Measurements from ENCODE around the gene CELSR1. TPM values are rescaled to one million over a fixed set of nuclear protein-coding genes. Genes with fewer than 3 reads are reported as not detected.

The CELSR1 gene
- total and polyA plus RNA-seq, 2 of the 13 experiments (the other 11 are each of a cell fraction or from before 2014, with no cell fraction given): 0.78 to 1.8 TPM

- TF ChIP-seq ZNF362 (CRISPR knock-in tag; IDR thresholded peaks at IDR 0.05; ENCODE audit: borderline replicate concordance): no peak
- TF ChIP-seq, protein P1, sequence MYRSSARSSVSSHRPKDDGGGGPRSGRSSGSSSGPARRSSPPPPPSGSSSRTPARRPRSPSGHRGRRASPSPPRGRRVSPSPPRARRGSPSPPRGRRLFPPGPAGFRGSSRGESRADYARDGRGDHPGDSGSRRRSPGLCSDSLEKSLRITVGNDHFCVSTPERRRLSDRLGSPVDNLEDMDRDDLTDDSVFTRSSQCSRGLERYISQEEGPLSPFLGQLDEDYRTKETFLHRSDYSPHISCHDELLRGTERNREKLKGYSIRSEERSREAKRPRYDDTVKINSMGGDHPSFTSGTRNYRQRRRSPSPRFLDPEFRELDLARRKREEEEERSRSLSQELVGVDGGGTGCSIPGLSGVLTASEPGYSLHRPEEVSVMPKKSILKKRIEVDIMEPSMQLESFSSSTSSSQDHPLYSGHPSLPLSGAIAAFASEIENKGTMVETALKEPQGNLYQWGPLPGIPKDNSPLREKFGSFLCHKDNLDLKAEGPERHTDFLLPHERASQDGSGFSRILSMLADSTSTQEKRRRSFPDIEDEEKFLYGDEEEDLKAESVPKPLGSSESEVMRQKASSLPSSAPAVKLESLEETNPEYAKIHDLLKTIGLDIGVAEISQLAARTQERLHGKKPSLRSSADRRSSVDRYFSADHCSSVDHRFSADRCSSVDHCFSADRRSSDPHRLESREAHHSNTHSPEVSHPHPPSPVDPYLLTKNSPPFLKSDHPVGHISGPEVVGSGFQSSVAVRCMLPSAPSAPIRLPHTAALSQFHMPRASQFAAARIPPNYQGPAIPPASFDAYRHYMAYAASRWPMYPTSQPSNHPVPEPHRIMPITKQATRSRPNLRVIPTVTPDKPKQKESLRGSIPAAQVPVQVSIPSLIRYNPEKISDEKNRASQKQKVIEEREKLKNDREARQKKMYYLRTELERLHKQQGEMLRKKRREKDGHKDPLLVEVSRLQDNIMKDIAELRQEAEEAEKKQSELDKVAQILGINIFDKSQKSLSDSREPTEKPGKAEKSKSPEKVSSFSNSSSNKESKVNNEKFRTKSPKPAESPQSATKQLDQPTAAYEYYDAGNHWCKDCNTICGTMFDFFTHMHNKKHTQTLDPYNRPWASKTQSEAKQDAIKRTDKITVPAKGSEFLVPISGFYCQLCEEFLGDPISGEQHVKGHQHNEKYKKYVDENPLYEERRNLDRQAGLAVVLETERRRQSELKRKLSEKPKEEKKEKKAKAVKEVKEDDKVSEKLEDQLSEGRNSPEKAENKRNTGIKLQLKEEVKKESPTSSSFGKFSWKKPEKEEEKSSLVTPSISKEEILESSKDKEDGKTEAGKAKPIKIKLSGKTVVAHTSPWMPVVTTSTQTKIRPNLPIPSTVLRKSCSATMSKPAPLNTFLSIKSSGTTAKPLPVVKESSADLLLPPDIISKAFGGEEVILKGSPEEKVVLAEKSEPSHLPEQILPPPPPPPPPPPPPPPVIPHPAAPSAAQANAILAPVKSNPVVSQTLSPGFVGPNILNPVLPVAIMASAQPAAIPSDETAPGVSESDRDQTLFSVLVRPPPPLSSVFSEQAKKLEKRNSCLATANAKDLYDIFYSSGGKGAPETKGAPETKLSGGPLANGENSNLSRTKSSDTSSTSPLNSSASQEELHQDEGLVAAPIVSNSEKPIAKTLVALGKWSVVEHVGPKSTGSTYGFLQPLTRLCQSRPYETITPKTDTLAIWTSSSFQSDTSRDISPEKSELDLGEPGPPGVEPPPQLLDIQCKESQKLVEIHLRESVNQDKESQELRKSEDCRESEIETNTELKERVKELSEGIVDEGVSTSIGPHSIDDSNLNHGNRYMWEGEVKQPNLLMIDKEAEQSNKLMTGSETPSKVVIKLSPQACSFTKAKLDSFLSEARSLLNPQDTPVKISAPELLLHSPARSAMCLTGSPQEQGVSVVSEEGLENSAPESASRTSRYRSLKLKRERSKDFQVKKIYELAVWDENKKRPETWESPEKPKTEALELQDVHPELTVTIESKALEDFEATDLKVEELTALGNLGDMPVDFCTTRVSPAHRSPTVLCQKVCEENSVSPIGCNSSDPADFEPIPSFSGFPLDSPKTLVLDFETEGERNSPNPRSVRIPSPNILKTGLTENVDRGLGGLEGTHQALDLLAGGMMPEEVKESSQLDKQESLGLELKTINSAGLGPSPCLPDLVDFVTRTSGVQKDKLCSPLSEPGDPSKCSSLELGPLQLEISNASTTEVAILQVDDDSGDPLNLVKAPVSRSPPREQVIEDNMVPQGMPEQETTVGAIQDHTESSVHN (CRISPR knock-in tag; IDR thresholded peaks at IDR 0.05): no peak; the same call in 1 of the 2 replicates
- TF ChIP-seq GABPB1 (CRISPR knock-in tag; IDR thresholded peaks at IDR 0.05): no peak
- TF ChIP-seq ZNF749 (CRISPR knock-in tag; IDR thresholded peaks at IDR 0.05; ENCODE audit: borderline replicate concordance): 0 out of 2 replicates have a peak, but pooled peaks have one; percentile 4
- TF ChIP-seq TAF1 (CRISPR knock-in tag; IDR thresholded peaks at IDR 0.05): 0 out of 2 replicates have a peak, but pooled peaks have one; percentile 11
- TF ChIP-seq EEA1 (CRISPR knock-in tag; IDR thresholded peaks at IDR 0.05; ENCODE audit: borderline replicate concordance): 0 out of 2 replicates have a peak, but pooled peaks have one; percentile 9
- 0 out of 2 replicates have a peak, but pooled peaks have one; percentile 33 for TF ChIP-seq SPEN (CRISPR knock-in tag; IDR thresholded peaks at IDR 0.05; ENCODE audit: low read depth)
Measured at GRCh38 chr22:46578251-46578823, 40.9 kb upstream of the CELSR1 start (continued).
